Left ventricle myocardium inferior (tissue), 1 donor: ENCODE results near the gene MCCC2. TPM values are rescaled to one million over a fixed set of nuclear protein-coding genes. Genes with fewer than 3 reads are reported as not detected.

Experiments used
- DNase-seq: peaks from one replicate; pipeline ENCODE4 v3.0.0-alpha.2; 2020
- H3K27ac ChIP-seq: fragments of 200-600 bp; replicated peaks from 2 replicates; pipeline ENCODE4 v1.8.0; 2021
- H3K27me3 ChIP-seq: fragments of 200-600 bp; 2 replicates; pipeline ENCODE4 v1.8.0; 2021; ENCODE audit warnings: low read depth
- H3K36me3 ChIP-seq: fragments of 200-600 bp; 2 replicates; pipeline ENCODE4 v1.8.0; 2021
- H3K4me1 ChIP-seq: fragments of 200-600 bp; 2 replicates; pipeline ENCODE4 v1.8.0; 2021
- H3K4me3 ChIP-seq: fragments of 200-600 bp; 2 replicates; pipeline ENCODE4 v1.8.0; 2021; ENCODE audit warnings: mild to moderate bottlenecking, moderate library complexity
- H3K9me3 ChIP-seq: fragments of 200-600 bp; replicated peaks from 2 replicates; pipeline ENCODE4 v1.8.0; 2021
- intact Hi-C: fragments of 100-400 bp; cut with micrococcal nuclease; formaldehyde crosslinking; loops from one replicate; pipeline ENCODE4 v1.11.0; 2022
- total RNA-seq: library from RNA; stranded (reverse); fragmentation: NEBNext Ultra II Directional; extraction: Animal tissue kit (Norgen Biotek cat#: 25700); gene quantifications from one replicate; pipeline ENCODE4 v1.2.1, GENCODE V29; 2021
- TF ChIP-seq, protein P1 (sequence below): fragments of 200-600 bp; IDR thresholded peaks from 2 replicates; pipeline ENCODE4 v1.8.0; 2021; ENCODE audit warnings: antibody characterized with exemption, mild to moderate bottlenecking, borderline replicate concordance
- donor health status: DM: no; HTN: yes; CAD: no; lungs with severe emphysema.

MCCC2 gene
- total RNA-seq, 1 donor from 2014 or later = 154 TPM

DNA sequence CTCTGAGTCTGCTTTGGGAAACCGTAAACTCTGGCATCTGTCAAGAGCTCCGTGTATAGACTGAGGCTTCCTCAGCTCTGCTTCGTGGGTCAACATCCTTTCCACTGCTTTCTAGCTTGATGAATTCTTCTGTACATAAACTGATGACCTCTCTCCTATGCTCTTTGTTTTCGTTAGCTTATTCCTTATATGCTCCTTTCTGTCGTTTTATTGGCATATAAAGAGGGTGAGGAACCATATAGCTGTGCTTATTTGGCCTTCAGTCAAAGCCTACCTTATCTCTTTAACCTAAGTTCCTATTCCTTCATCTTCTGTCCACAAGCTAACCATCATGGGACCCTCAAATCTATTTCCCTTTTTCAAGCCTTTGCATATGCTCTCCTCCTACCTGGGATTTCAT lies 92.6 kb downstream of the MCCC2 start:
- intact Hi-C loops = no loop called here
- no peaks in the 10 kb centered on the region for H3K9me3 ChIP-seq
- TF ChIP-seq, protein P1, sequence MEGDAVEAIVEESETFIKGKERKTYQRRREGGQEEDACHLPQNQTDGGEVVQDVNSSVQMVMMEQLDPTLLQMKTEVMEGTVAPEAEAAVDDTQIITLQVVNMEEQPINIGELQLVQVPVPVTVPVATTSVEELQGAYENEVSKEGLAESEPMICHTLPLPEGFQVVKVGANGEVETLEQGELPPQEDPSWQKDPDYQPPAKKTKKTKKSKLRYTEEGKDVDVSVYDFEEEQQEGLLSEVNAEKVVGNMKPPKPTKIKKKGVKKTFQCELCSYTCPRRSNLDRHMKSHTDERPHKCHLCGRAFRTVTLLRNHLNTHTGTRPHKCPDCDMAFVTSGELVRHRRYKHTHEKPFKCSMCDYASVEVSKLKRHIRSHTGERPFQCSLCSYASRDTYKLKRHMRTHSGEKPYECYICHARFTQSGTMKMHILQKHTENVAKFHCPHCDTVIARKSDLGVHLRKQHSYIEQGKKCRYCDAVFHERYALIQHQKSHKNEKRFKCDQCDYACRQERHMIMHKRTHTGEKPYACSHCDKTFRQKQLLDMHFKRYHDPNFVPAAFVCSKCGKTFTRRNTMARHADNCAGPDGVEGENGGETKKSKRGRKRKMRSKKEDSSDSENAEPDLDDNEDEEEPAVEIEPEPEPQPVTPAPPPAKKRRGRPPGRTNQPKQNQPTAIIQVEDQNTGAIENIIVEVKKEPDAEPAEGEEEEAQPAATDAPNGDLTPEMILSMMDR = no peak
- no peak overlapping the region for H3K27ac ChIP-seq
- H3K36me3 ChIP-seq = no peaks in the 10 kb centered on the region
- H3K27me3 ChIP-seq = peaks cover 49% of the 10 kb centered on the region
- no peak overlapping the region for H3K4me3 ChIP-seq
- no peaks in the 10 kb centered on the region for H3K4me1 ChIP-seq
- DNase-seq = no peak

DNA sequence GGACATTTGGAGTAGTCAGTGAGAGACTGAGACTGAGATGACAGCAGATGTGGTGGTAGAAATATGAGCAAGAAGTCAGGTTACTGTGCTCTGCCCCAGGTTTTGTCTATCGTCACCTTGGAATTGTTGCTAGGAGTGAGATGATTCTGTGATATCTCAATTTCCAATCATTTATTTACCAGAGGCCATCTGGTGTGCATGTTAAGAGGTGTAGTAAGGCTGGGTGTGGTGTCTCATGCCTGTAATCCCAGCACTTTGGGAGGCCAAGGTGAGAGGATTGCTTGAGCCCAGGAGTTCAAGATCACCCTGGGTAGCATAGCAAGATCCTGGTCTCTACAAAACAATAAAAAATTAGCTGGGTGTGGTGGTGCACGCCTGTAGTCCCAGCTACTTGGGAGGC lies 93.4 kb downstream of the MCCC2 start:
- Histone ChIP-seq H3K4me3 (no peak overlapping the region), H3K27ac (no peak overlapping the region), H3K9me3 (peaks cover 6% of the 10 kb centered on the region), H3K4me1 (no peaks in the 10 kb centered on the region), H3K27me3 (peaks cover 54% of the 10 kb centered on the region), H3K36me3 (no peaks in the 10 kb centered on the region)
- TF ChIP-seq, protein P1 = no peak
- intact Hi-C loops = no loop called here
- DNase-seq = no peak

DNA sequence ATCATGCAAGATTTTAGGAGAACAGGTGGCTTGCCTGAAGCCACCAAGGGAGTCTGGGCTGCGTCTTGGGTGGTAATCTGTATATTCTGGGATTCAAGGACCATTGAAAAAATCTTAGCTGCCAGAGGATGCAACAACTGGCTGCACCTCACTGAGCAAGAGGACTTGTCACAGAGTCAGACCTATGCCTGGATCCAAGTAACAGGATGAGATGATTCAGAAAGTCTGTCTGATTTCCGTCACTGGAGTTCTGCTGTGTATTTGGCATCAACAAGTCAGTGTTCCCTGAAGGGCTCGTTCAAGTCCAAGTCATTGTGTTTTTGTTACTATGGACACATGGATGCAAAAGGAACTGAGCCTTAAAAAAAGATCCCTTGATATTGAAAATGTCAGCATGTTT lies 94.2 kb downstream of the MCCC2 start:
- H3K27ac ChIP-seq = no peak overlapping the region
- TF ChIP-seq, protein P1 = no peak
- intact Hi-C loops = no loop called here
- no peaks in the 10 kb centered on the region for H3K4me1 ChIP-seq
- H3K27me3 ChIP-seq = peaks cover 59% of the 10 kb centered on the region
- H3K9me3 ChIP-seq = peaks cover 14% of the 10 kb centered on the region
- H3K4me3 ChIP-seq = no peak overlapping the region
- no peak for DNase-seq
- no peaks in the 10 kb centered on the region for H3K36me3 ChIP-seq

DNA sequence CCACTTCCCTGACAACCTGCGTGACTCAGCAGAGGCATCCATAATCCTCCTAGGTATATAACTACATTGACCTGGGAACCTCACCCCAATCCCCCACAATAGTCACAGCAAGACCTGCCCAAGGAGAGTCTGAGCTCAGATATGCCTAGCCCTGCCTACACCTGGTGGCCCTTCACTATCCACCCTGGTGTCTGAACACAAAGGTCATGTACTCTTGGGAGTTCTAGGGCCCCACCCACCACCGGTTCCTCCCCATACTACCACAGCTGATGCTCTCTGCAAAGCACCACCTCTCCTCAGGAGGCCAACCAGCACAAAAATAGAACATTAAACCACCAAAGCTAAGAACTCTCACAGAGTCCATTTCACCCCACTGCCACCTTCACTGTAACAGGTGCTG lies 97.2 kb downstream of the MCCC2 start:
- DNase-seq = no peak
- H3K27me3 ChIP-seq = peaks cover 48% of the 10 kb centered on the region
- no peak overlapping the region for H3K4me3 ChIP-seq
- no peaks in the 10 kb centered on the region for H3K4me1 ChIP-seq
- H3K36me3 ChIP-seq = no peaks in the 10 kb centered on the region
- TF ChIP-seq, protein P1 = no peak
- no peak overlapping the region for H3K27ac ChIP-seq
- intact Hi-C loops = no loop called here
- peaks cover 17% of the 10 kb centered on the region for H3K9me3 ChIP-seq

DNA sequence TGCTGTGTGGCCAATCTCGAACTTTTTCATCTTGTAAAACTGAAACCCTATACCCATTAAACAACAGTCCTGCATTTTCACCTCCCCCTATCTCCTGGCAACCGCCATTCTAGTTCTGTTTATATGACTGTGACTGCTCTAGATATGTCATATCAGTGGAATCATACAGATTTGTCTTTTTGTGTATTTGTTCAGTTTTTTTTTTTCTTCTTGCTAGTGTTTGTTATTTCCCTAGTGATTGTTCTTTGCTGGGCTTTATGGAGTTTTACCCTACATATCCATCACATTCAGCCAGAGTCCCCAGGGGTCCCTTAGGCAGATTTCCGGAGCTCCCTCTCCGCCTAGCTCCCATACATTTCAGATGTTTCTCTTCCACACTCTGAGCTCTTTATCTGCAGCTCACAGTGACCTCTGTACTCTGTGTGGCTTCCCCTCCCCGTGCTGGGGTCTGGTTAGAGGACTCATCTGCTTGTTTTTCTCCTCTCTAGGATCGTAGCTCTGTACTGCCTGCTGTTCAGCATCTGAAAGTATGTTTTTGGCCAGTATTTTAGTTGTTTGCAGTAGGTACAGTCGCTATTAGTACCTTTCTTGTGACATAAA lies 106.8 kb downstream of the MCCC2 start:
- Histone ChIP-seq H3K9me3 (no peaks in the 10 kb centered on the region), H3K27ac (no peak overlapping the region), H3K4me3 (no peak overlapping the region), H3K36me3 (no peaks in the 10 kb centered on the region), H3K27me3 (peaks cover 14% of the 10 kb centered on the region), H3K4me1 (peaks cover 7% of the 10 kb centered on the region)
- TF ChIP-seq, protein P1 = no peak
- DNase-seq = no peak
- intact Hi-C loops = no loop called here

DNA sequence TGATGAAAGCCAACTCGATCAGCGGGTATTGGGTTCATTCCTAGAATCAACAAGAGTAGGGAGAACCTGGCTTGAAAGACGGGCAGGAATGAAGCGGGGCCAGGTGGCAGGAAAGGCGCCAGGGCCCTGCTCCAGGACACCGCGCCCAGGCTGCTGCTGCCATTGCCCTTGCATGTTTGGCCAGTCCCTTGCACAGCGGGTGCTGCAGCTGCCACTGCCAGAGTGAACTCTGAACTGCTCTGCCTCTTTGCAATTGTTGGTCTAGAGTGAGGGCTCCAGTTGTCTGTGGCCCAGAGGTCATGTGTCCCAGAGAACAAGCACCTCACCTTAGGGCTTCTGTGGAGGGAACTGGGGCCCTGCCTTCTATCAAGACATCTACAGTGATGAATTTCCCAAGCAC lies 107.9 kb downstream of the MCCC2 start:
- Histone ChIP-seq H3K9me3 (no peaks in the 10 kb centered on the region), H3K27me3 (peaks cover 14% of the 10 kb centered on the region), H3K36me3 (no peaks in the 10 kb centered on the region), H3K27ac (no peak overlapping the region), H3K4me3 (no peak overlapping the region), H3K4me1 (peaks cover 7% of the 10 kb centered on the region)
- TF ChIP-seq, protein P1 = no peak
- intact Hi-C loops = no loop called here
- DNase-seq = no peak
